Activated CD4-positive, alpha-beta memory T cell treated with anti-CD3 and anti-CD28 coated beads for 36 hours (primary cell): Measurements from ENCODE around the gene PSMG4. TPM values are rescaled to one million over a fixed set of nuclear protein-coding genes. Genes with fewer than 3 reads are reported as not detected.
"Not testable (repeated sequence)": the region's sequence is repeated elsewhere in the genome, so short reads cannot be mapped to it uniquely, and the experiment has no call there.

ENCODE experiments used
- CTCF ChIA-PET: fragments of 350-600 bp; sonication (Branson Sonifier 250); formaldehyde crosslinking; loops from one replicate; lab custom pipeline; 2021; ENCODE audit warnings: antibody characterized with exemption, inconsistent platforms; lab: Charles Lee
- POLR2A ChIA-PET: fragments of 350-600 bp; sonication (Branson Sonifier 250); formaldehyde crosslinking; loops from one replicate; lab custom pipeline; 2021; ENCODE audit warnings: antibody characterized with exemption; lab: Charles Lee
- DNase-seq: peaks from one replicate; pipeline ENCODE4 v3.0.0-alpha.2; 2020
- H3K27ac Mint-ChIP-seq: one replicate; pipeline ENCODE4 v1.8.0; 2021; ENCODE audit warnings: mixed read lengths
- H3K27me3 Mint-ChIP-seq: one replicate; pipeline ENCODE4 v1.8.0; 2021; ENCODE audit warnings: mixed read lengths
- H3K36me3 Mint-ChIP-seq: one replicate; pipeline ENCODE4 v1.8.0; 2021; ENCODE audit warnings: mixed read lengths
- H3K4me1 Mint-ChIP-seq: one replicate; pipeline ENCODE4 v1.8.0; 2021; ENCODE audit warnings: low read depth, mixed read lengths
- H3K4me3 Mint-ChIP-seq: one replicate; pipeline ENCODE4 v1.8.0; 2021; ENCODE audit warnings: mild to moderate bottlenecking, mixed read lengths
- H3K9me3 Mint-ChIP-seq: one replicate; pipeline ENCODE4 v1.8.0; 2021; ENCODE audit warnings: mixed read lengths
- intact Hi-C: fragments of 100-400 bp; cut with micrococcal nuclease; formaldehyde crosslinking; loops from one replicate; pipeline ENCODE4 v1.15.1; 2023
- total RNA-seq, 2 experiments: library from RNA; stranded (reverse); gene quantifications; one replicate each; pipeline ENCODE4 v1.2.3, GENCODE V29; 2021

The PSMG4 gene
- total RNA-seq, 2 experiments from 2014 or later: 24.2 to 25.2 TPM

DNA sequence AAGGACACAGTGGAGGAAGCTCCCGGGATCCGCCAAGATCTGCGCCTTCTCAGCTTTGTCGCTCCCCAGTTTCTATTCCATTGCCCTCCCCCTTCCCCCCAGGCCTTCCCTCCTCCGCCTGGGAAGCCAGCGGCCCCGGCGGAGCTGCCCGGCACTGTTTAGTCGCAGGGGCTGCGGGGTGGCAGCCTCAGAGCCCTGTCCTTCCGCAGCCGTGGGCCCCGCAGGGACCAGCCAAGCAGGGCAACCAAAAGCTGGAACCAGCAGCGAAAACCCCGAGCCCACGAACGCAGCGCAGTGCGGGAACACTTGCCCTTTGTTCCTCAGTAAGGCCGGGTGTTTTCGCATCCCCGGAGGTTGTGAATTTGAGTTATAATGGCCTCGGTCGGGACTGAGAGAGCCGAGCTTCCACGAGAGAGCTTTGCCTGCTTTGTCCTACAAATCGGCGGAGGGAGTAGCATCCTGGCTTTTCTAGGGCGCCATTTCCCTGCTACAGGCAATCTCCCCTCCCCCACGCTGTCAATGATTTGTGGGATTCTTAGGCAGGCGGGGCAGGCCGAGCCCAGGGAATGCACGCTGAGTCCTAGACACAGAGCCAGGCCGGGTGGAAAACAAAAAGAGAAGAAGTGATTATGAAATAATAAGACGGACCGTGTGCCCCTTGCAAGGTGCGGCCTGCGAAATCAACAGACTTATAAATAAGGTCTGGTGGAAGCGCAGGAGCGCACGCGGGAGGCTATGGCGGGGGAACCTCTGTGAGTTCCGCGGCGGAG, 27.3 kb upstream of the PSMG4 start:
- no peaks in the 10 kb centered on the region for H3K9me3 Mint-ChIP-seq
- DNase-seq: no peak
- ChIA-PET CTCF (interaction anchor here (1.0 to 2.0 kb wide), 3 partner anchors 20 to 74 kb away, joined by 3 to 9 read pairs (median 4); partner anchors contain the start of gene TUBB2A), POLR2A (no interaction called here)
- no peaks in the 10 kb centered on the region for H3K36me3 Mint-ChIP-seq
- intact Hi-C loops: no loop called here
- peaks cover 77% of the 10 kb centered on the region for H3K27me3 Mint-ChIP-seq
- no peak overlapping the region for H3K27ac Mint-ChIP-seq
- peak overlapping the region; percentile 27 for H3K4me3 Mint-ChIP-seq
- peaks cover 43% of the 10 kb centered on the region for H3K4me1 Mint-ChIP-seq

DNA sequence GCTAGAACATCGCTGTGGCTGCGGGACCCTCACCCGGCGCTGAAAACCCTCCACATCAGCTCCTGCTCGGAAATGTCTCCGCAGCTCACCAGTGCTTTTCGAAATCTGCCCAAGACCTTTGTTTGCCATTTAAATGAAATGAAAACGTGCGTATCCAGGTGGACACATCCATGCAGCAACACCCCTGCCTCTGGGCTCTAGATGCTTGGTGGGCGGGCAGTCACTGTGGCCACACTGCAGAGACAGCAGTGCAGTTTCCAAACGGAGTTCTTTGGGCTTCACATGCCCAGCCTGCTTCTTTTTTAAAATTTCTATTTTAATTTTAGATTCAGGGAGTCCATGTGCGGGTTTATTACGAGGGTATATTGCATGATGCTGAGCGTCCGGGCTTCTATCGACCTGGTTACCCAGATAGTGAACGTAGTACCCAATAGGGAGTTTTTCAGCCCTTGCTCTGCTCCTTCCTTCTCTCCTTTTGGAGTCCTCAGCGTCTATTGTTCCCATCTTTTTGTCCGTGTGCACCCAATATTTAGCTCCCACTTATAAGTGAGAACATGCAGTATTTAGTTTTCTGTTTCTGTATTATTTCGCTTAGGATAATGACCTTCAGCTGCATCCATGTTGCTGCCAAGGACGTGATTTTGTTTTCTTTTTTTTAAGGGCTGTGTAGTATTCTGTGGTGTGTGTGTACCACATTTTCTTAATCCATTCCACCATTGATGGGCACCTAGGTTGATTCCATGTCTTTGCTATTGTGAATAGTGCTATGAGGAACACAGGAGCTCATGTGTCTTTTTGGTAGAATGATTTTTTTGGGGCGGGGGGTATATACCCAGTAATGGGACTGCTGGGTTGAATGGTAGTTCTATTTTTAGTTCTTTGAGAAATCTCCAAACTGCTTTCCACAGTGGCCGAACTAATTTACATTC, 26.5 kb upstream of the PSMG4 start:
- ChIA-PET CTCF (interaction anchor here (2.0 kb wide), 1 partner anchor 19 kb away, joined by 9 read pairs; no protein-coding TSS in a partner anchor), POLR2A (no interaction called here)
- Mint-ChIP-seq H3K4me3 (peak overlapping the region; percentile 27), H3K27me3 (peaks cover 73% of the 10 kb centered on the region), H3K4me1 (peaks cover 36% of the 10 kb centered on the region), H3K27ac (no peak overlapping the region), H3K36me3 (no peaks in the 10 kb centered on the region), H3K9me3 (no peaks in the 10 kb centered on the region)
- intact Hi-C loops: no loop called here
- no peak for DNase-seq

GRCh38 chr6:3233321-3233720, 25.4 kb upstream of the PSMG4 start:
- Mint-ChIP-seq H3K27ac (no peak overlapping the region), H3K27me3 (peaks cover 77% of the 10 kb centered on the region), H3K4me3 (no peak overlapping the region), H3K9me3 (no peaks in the 10 kb centered on the region), H3K36me3 (no peaks in the 10 kb centered on the region), H3K4me1 (peaks cover 30% of the 10 kb centered on the region)
- ChIA-PET CTCF (interaction anchor here (1.0 kb wide), 1 partner anchor 17 kb away, joined by 4 read pairs; no protein-coding TSS in a partner anchor), POLR2A (no interaction called here)
- DNase-seq: no peak
- intact Hi-C loops: no loop called here

DNA sequence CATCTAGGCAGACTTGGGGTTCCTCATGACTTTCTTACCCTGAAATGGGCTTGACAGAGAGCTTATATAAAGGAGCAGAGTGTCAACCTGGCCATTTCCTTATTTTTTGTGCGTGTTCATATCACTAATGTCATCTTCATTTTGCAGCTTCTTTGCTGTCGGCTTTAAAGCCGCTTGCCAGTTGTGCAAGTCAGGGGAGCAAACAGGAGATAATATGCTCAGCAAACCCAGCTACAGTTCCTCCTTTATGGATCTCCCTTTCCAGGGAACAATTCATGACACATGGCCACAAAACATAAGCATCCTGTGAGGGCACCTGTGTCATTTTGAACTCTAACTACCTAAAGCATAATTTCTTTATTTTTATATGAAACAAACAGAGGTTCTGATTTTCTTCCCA, 24.8 kb upstream of the PSMG4 start:
- H3K27ac Mint-ChIP-seq: no peak overlapping the region
- peaks cover 26% of the 10 kb centered on the region for H3K4me1 Mint-ChIP-seq
- H3K9me3 Mint-ChIP-seq: no peaks in the 10 kb centered on the region
- H3K27me3 Mint-ChIP-seq: peaks cover 78% of the 10 kb centered on the region
- intact Hi-C loops: no loop called here
- no peak for DNase-seq
- ChIA-PET CTCF (interaction anchor here (1.0 kb wide), 1 partner anchor 16 kb away, joined by 4 read pairs; no protein-coding TSS in a partner anchor), POLR2A (no interaction called here)
- H3K4me3 Mint-ChIP-seq: no peak overlapping the region
- H3K36me3 Mint-ChIP-seq: no peaks in the 10 kb centered on the region

DNA sequence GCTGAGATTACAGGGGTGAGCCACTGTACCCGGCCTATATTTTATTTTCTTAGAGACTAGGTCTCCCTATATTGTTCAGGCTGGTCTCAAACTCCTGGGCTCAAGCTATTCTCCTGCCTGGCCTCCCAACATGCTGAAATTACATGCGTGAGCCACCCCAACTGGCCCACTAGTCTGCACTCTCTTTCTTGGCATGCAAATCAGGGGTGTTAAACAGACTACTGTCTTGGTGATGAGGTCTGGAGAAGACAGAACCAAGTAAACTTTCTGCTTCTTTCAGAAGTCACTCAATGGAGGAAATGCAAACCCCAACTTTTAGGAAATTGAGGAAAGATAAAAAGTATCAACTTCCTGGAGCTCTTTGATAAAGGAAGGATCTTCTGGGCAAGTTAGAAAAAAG, 23.3 kb upstream of the PSMG4 start:
- DNase-seq: no peak
- intact Hi-C loops: no loop called here
- CTCF ChIA-PET: no interaction called here
- Mint-ChIP-seq H3K27me3 (peaks cover 68% of the 10 kb centered on the region), H3K9me3 (no peaks in the 10 kb centered on the region), H3K4me1 (peaks cover 12% of the 10 kb centered on the region), H3K36me3 (no peaks in the 10 kb centered on the region), H3K27ac (no peak overlapping the region), H3K4me3 (no peak overlapping the region)
- POLR2A ChIA-PET: no interaction called here

GRCh38 chr6:3236005-3236404, 22.7 kb upstream of the PSMG4 start:
- Mint-ChIP-seq H3K36me3 (no peaks in the 10 kb centered on the region), H3K4me1 (peaks cover 8% of the 10 kb centered on the region), H3K27ac (no peak overlapping the region), H3K4me3 (no peak overlapping the region), H3K9me3 (no peaks in the 10 kb centered on the region), H3K27me3 (peaks cover 64% of the 10 kb centered on the region)
- CTCF ChIA-PET: no interaction called here
- no peak for DNase-seq
- intact Hi-C loops: no loop called here
- POLR2A ChIA-PET: no interaction called here

DNA sequence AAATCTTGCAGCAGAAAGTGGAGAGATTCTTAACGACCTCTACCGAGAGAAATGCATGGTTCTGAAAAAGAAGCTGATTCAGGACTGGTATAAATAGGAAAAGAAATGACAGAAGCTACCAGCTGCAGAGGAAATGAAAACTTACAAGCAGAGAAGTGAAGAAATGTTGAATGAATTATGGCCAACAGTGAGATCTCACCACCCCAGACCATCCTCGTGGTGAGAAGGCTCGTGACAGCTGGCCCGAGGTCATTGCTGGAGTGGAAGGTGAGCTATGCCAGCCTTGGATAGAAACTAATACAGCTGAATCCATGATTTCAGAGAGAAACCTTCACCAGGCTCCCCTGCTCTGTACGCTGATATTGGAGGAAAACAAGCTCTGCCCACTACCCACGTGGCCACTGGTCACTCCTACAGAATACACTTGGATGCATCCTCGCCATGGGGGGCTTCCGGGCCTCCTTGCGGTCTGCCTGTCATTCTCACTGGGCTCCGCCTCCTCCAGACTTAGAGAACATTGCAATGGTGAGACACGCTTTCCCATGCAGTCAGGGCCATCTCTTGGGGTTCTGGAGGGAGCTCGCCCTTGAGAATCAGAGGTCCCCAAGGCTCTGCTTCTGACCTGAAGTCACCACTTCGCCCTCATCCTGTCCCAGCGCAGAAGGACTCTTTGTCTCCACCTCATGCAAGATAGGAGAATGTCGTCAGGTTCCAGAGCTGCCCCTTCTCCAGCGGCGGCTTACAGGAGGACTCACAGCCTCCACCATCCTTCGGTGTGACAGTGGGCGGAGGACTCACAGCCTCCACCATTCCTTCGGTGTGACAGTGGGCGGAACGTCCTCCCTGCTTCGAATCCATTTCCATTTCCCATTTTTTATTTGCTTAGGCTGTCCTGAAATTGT, 20.7 kb upstream of the PSMG4 start:
- no peak for DNase-seq
- no peaks in the 10 kb centered on the region for H3K36me3 Mint-ChIP-seq
- CTCF ChIA-PET: interaction anchor here (2.8 kb wide), 1 partner anchor 14 kb away, joined by 17 read pairs; no protein-coding TSS in a partner anchor
- no peak overlapping the region for H3K27ac Mint-ChIP-seq
- intact Hi-C loops: no loop called here
- H3K4me1 Mint-ChIP-seq: no peaks in the 10 kb centered on the region
- peaks cover 48% of the 10 kb centered on the region for H3K27me3 Mint-ChIP-seq
- POLR2A ChIA-PET: no interaction called here
- H3K9me3 Mint-ChIP-seq: no peaks in the 10 kb centered on the region
- H3K4me3 Mint-ChIP-seq: no peak overlapping the region

- POLR2A ChIA-PET: no interaction called here
- Mint-ChIP-seq H3K27ac (no peak overlapping the region), H3K9me3 (no peaks in the 10 kb centered on the region), H3K36me3 (no peaks in the 10 kb centered on the region), H3K4me1 (no peaks in the 10 kb centered on the region), H3K4me3 (no peak overlapping the region), H3K27me3 (peaks cover 41% of the 10 kb centered on the region)
- intact Hi-C loops: no loop called here
- CTCF ChIA-PET: interaction anchor here (0.9 to 2.8 kb wide), 2 partner anchors 9 to 12 kb away, joined by 4 to 17 read pairs; no protein-coding TSS in a partner anchor
- DNase-seq: no peak
Observed at GRCh38 chr6:3239110-3239830, 19.5 kb upstream of the PSMG4 start.

GRCh38 chr6:3240595-3240994, 18.2 kb upstream of the PSMG4 start:
- Mint-ChIP-seq H3K4me1 (no peaks in the 10 kb centered on the region), H3K27me3 (peaks cover 40% of the 10 kb centered on the region), H3K9me3 (no peaks in the 10 kb centered on the region), H3K27ac (no peak overlapping the region), H3K4me3 (no peak overlapping the region), H3K36me3 (no peaks in the 10 kb centered on the region)
- no peak for DNase-seq
- ChIA-PET CTCF (interaction anchor here (2.8 kb wide), 1 partner anchor 11 kb away, joined by 17 read pairs; no protein-coding TSS in a partner anchor), POLR2A (no interaction called here)
- intact Hi-C loops: no loop called here

DNA sequence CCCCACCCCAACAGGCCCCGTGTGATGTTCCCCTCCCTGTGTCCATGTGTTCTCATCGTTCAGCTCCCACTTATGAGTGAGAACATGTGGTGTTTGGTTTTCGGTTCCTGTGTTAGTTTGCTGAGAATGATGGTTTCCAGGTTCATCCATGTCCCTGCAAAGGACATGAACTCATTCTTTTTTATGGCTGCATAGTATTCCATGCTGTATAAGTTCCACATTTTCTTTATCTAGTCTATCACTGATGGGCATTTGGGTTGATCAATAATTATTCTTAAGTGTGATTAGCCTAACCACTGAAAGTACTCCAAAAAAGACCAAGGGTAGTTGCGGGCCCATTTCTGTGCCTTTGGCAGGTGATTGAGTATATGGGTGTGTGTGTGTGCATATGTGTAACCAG, 17.0 kb upstream of the PSMG4 start:
- DNase-seq, H3K4me1 Mint-ChIP-seq, H3K27ac Mint-ChIP-seq, intact Hi-C loops, CTCF ChIA-PET, H3K9me3 Mint-ChIP-seq, POLR2A ChIA-PET, H3K4me3 Mint-ChIP-seq, H3K36me3 Mint-ChIP-seq: not testable (repeated sequence)
- H3K27me3 Mint-ChIP-seq: peaks cover 34% of the 10 kb centered on the region

GRCh38 chr6:3242768-3243167, 16.0 kb upstream of the PSMG4 start:
- no peak for DNase-seq
- Mint-ChIP-seq H3K9me3 (no peaks in the 10 kb centered on the region), H3K36me3 (no peaks in the 10 kb centered on the region), H3K27me3 (peaks cover 29% of the 10 kb centered on the region), H3K4me1 (no peaks in the 10 kb centered on the region), H3K4me3 (no peak overlapping the region), H3K27ac (no peak overlapping the region)
- POLR2A ChIA-PET: no interaction called here
- intact Hi-C loops: no loop called here
- CTCF ChIA-PET: no interaction called here
